GM19035 (cell line): Measurements from ENCODE around the gene CCDC92B.
A peak's percentile ranks its signal among the peaks of the same experiment; 100 is the strongest.

Experiments
- ATAC-seq: cut with Tn5 transposase; IDR thresholded peaks from one replicate; pipeline ENCODE4 v1.9.1; 2021; ENCODE audit not compliant: unreplicated experiment

Gene CCDC92B

GRCh38 chr17:2723505-2723996 lies 25.9 kb downstream of the CCDC92B start:
- no peak for ATAC-seq

GRCh38 chr17:2722611-2723010 lies 26.8 kb downstream of the CCDC92B start:
- no peak for ATAC-seq

GRCh38 chr17:2721603-2722002 lies 27.8 kb downstream of the CCDC92B start:
- ATAC-seq = no peak

GRCh38 chr17:2719861-2720260 lies 29.6 kb downstream of the CCDC92B start:
- no peak for ATAC-seq

- no peak for ATAC-seq
These were observed 31.1 kb downstream of the CCDC92B start for GRCh38 chr17:2718150-2718938.

- no peak for ATAC-seq
These were observed 32.8 kb downstream of the CCDC92B start for GRCh38 chr17:2716649-2717048.

- ATAC-seq = no peak
These were observed 35.6 kb downstream of the CCDC92B start for GRCh38 chr17:2713881-2714280.

GRCh38 chr17:2712300-2713043 lies 37.0 kb downstream of the CCDC92B start:
- ATAC-seq = no peak

GRCh38 chr17:2711608-2712299 lies 37.7 kb downstream of the CCDC92B start, which contains the start of gene CLUH:
CLUH (minus strand) TSS chr17:2711764; CDS start chr17:2711661, 103 bp downstream.
- peak; percentile 76 for ATAC-seq

- ATAC-seq = peak; percentile 23
These were observed 38.4 kb downstream of the CCDC92B start for GRCh38 chr17:2710803-2711607.

GRCh38 chr17:2710071-2710802 lies 39.2 kb downstream of the CCDC92B start:
- ATAC-seq = peak; percentile 3

- no peak for ATAC-seq
These were observed 40.2 kb downstream of the CCDC92B start for GRCh38 chr17:2709183-2709661.

- ATAC-seq = no peak
These were observed 40.8 kb downstream of the CCDC92B start for GRCh38 chr17:2708585-2709182.

- ATAC-seq = no peak
These were observed 41.5 kb downstream of the CCDC92B start for GRCh38 chr17:2707721-2708584.

- no peak for ATAC-seq
These were observed 42.4 kb downstream of the CCDC92B start for GRCh38 chr17:2706911-2707510.

- no peak for ATAC-seq
These were observed 43.3 kb downstream of the CCDC92B start for GRCh38 chr17:2705888-2706795.

GRCh38 chr17:2705263-2705662 lies 44.2 kb downstream of the CCDC92B start:
- ATAC-seq = no peak
